Camera-type eye (tissue), 1 donor: Measurements from ENCODE around the gene ALG10. TPM values are rescaled to one million over a fixed set of nuclear protein-coding genes. Genes with fewer than 3 reads are reported as not detected.

Source experiments
- total RNA-seq: library from RNA; depleted of rRNA; stranded (reverse); fragments of >200 nt; gene quantifications from one replicate; pipeline ENCODE4 v1.2.3, GENCODE V29; 2014

ALG10 gene
- total RNA-seq, result 28.6 TPM

GRCh38 chr12:34022079-34022830 is at the start of gene ALG10:
Gene ALG10, plus strand, starts transcription at chr12:34022496. Its CDS starts 104 bp downstream, at chr12:34022600.

